Kidney glomerular epithelial cell (primary cell): Measurements from ENCODE around the gene CRYGN.

Source experiments
- DNase-seq: peaks from one replicate; lab custom pipeline; 2025; lab: John Stamatoyannopoulos, UW

CRYGN gene

DNA sequence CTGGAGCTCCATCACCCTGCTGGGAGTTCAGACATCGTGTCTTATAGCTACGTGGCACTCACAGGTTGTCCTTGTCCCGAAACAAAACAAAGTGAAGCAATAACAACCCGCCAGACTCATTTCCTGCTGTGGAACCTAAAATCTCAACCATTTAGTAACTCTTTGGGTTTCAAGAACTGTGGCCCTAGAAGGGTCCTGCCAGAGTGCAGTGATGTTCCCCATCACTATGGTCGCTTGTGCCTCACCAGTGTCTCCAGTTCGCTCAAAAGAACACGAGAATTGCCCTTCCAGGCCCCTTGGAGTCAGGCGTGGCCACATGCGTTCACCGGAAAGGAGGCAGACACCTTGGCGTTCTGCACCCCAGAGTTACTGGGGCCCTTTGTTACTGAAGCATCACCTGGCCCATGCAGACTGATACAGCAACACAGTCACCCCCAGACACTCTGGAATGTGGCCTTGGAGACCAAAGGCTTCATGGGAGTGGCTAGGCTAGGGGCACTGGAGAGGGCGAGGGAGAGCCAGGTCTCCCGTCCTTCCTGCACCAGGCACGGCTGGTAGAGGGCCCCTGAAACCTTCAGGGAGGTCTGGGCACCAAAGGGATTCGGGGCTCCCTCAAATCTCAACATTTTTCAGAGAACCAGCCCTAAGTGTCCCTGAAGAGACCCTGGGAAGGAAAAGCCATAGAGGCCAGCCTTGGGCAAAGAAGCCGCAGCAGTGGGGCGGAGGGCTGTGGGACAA, 908 bp downstream of the CRYGN start:
- DNase-seq, result no peak

- DNase-seq, result no peak
These were observed 1.9 kb downstream of the CRYGN start for GRCh38 chr7:151437866-151438516.

DNA sequence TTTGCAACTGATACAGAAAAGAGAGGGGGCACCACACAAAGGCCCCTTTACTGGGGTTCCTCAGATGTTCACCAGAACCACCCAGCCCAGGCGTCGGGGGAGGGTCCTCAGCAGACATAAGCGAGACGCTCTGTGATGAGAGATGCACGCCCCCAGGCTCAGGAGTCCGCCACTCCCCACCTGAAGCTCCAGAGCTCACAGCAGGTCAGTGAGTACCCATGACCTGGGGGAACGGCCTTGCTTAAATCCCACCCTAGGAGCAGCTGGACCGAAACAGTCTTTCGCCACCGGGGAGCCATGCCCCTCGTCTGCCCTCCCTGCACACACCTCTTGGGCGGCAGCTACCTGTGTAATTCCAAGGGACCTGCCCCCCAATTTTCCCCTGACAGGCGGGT, 2.8 kb downstream of the CRYGN start:
- no peak for DNase-seq

GRCh38 chr7:151436446-151437158, 3.3 kb downstream of the CRYGN start:
- DNase-seq, result no peak

DNA sequence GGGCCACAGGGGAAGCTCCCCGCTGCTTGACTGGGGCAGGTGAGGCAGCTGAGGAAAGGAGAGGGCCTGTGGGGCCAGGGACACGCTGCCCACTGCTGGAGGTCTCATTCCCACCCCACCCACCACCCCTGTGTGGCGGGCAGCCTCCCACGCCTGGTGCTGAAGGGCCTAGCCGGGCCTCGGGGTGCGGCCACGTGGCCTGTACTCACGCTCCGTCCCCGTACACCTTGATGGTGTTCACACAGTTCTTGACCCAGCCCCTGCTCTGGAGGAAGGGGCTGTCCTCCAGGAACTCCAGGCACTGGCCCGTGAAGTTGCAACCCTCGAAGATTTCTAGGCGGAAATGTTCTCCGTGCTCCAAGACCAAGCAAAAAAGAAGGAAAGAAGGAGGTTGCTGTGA, 4.0 kb downstream of the CRYGN start:
- DNase-seq, result no peak

DNA sequence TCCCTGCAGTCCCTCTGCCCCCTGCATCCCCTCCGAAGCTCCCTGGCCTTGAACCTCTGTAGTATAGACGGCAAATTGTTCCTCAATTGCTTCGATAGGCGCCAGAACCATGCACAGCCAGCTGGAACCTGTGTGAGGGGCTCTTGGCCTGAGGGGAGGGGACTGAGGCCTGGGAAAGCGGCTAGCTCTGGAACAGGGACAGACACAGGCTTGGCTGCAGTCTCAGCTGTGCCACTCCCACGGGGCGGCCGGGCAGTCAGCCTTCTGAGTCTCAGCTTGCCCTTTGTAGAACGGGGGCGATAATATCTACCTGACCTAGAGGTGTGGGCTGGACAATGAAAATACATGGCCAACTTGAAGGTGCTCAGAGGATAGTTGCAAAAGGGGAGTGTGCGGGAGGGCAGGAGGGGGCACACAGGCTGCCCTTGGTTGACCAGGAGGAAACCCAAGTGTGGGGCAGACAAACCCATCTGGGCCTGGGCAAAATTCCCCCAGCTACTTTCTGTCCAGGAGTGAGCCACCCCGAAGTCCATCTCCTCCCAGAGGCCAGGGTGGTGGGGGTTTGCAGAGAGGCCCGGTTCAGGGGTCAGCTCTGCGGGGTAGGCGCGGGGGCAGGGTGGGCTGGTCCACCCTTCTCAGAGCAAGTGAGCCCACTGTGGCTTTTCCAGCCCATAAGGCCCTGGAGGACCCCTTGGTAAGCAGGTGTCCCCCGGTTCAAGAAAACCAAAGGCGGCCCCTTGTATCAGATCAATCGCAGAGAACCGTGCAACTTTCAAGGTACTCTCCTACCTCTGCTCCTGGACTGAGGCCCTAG, 4.6 kb downstream of the CRYGN start:
- no peak for DNase-seq

DNA sequence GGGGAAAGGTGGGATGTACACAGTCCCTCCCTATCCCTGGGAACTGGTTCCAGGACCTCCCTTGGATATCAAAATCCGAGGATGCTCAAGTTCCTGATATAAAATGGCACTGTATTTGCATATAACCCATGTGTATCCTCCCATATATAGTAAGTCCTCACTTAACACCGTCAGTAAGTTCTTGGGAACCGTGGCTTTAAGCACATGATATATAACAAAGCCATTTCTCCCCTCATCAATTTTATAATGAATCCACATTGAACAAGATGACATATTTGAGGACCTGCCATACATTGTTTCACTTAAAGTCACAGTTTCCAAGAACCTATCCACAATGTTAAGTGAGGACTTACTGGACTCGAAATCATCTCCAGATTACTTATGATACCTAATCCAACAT, 5.4 kb downstream of the CRYGN start:
- no peak for DNase-seq

DNA sequence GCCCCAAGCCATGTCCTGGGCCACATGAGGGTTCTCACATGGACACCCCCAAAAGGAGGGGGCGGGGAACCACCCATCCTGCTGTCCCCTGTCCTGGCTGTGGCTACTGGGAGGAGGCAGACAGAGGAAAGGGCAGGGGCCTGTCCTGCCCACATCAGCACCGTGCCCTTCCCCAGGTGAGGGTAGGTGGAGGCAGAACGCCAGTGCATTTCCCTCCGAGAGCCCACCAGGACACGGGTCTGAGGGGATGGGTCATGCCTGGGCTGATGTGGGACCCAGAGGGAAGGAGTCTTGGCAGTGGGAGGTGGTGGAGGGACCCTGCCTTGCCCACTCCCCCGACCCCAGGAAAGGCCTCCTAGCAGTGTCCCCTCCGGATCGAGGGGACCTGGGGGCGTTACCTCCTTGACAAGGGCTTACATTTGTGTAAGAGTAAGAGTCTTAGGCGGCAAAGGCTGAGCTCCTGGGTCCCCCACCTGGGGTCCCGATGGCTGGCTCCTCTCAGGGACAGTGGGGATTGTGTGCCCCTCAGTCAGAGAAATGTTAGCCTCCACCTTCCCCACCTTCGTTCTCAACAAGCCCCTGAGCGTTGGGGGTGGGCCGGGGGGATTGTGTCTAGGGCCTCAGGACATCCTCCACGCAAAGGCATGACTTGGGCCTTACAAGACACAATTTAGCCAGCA, 6.1 kb downstream of the CRYGN start:
- DNase-seq, result no peak

DNA sequence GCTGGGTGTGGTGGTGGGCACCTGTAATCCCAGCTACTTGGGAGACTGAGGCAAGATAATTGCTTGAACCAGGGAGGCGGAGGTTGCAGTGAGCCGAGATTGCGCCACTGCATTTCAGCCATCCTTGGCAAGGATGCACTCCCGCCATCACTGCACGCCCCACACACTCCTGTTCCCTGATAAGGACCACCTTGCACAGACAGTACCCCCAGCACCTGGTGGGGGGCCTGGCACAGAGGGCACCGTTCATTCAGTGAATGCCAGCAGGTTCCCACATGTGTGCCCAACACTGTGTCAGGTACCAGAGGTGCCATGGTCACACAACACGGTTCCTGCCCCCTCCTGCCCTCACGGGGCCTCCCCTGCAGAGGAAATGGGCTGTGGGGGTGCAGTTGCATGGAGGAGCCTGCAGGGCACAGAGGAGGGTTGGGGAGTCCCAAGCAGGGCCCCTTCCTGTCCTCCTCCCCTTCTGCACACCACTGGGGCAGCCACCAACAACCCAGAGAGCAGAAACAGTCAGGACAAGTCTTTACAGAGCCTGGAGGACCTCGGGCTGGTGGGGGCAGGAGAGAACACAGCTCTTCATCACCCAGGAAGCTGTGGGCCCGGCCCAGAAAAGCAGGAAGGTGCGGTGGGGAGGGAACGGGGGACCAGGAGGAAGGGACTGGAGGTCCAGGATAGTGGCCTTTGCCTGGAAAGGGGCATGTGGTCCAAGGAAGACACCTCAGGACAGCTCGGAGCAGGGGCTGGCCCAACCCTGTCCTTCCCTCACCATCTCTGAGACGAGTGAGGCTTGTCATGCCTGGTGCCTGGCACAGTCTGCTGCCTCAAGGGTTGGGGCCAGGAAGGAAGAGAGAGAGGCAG, 7.1 kb downstream of the CRYGN start:
- no peak for DNase-seq

- no peak for DNase-seq
These were observed 8.1 kb downstream of the CRYGN start for GRCh38 chr7:151431768-151432311.

GRCh38 chr7:151431281-151431767, 8.6 kb downstream of the CRYGN start:
- DNase-seq, result no peak

- no peak for DNase-seq
These were observed 9.3 kb downstream of the CRYGN start for GRCh38 chr7:151430391-151431205.

DNA sequence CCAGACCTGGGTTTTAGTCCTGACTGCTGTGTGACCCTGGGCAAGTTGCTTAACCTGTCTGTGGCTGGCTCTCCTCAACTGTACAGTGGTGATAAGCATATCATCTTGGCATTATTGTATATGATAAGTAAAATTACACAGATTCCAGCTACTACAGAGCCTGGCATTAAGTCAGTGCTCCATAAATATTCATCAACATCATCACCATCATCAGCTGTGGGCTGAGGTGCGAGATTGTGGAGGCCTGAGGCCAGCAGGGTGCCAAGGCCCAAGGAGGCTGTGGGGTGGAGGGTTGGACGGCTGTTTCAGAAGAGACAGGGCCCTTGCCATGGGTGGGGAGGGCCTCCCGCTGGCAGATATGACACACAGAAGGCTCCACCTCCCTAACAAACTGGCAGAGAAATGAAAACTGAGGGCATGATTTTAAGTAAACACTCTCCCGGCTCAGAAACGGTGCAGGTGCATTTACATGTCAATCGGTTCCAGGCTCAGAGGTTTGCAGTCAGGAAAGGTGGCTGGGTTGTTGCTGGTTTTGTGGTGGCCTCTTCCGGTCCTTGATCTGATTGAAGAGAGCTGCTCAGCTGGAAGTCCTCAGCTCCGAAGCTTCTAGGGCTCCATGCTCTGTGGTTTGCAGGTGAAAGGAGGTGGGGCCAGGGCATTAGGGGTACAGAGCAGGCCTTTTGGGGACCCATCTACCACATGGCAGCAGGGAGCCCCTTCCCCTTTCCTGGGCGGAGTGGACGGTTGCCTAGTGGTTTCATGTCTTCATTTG, 10.2 kb downstream of the CRYGN start:
- DNase-seq, result no peak

DNA sequence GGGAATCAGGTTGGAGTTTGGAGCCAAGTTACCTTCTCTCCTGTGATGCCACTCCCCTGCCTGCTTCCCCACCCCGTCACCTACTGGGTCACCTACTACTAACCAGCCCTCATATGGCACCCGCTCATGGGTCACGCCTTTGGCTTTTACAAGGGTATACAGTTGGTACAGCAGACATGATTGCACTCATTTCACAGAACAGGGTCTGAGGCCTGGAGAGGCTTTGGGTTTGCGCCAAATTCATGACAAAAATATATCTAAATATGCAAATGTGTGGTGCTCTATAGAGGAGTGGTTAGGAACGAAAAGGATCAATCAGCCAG, 10.7 kb downstream of the CRYGN start:
- DNase-seq, result no peak

- DNase-seq, result no peak
These were observed 11.3 kb downstream of the CRYGN start for GRCh38 chr7:151428378-151429236.

- DNase-seq, result no peak
These were observed 12.1 kb downstream of the CRYGN start for GRCh38 chr7:151427705-151428377.
